Endothelial cell of umbilical vein (primary cell): ENCODE measurements around the gene GNL2. TPM values are rescaled to one million over a fixed set of nuclear protein-coding genes. Genes with fewer than 3 reads are reported as not detected.
A peak's percentile ranks its signal among the peaks of the same experiment; 100 is the strongest.

Source experiments
- Bru-seq: library from RNA; stranded (reverse); fragments of 400-500 nt; gene quantifications from one replicate; lab custom pipeline; 2021; lab: Mats Ljungman, UMichigan
- BruChase-seq, 2 experiments: library from RNA; stranded (reverse); fragments of 400-500 nt; gene quantifications; one replicate each; lab custom pipeline; 2021; lab: Mats Ljungman, UMichigan
- BruUV-seq: library from RNA; stranded (reverse); fragments of 400-500 nt; replicated peaks from 2 replicates; lab custom pipeline; 2021; lab: Mats Ljungman, UMichigan
- CTCF ChIA-PET: fragments of 300-600, 350-600 bp; sonication (Branson Sonifier 250); formaldehyde crosslinking; loops from one replicate; lab custom pipeline; 2021; ENCODE audit warnings: antibody characterized with exemption, inconsistent platforms; lab: Charles Lee
- POLR2A ChIA-PET: fragments of 300-600, 350-600 bp; sonication (Branson Sonifier 250); formaldehyde crosslinking; loops from one replicate; lab custom pipeline; 2021; ENCODE audit warnings: antibody characterized with exemption, inconsistent platforms; lab: Charles Lee
- DNase-seq: peaks from one replicate; pipeline ENCODE4 v3.0.0-alpha.2; 2011; ENCODE audit warnings: low read depth, low spot score
- FAIRE-seq: peaks from 2 replicates; lab custom pipeline; 2011; peaks lifted over from hg19 to GRCh38; lab: Jason Lieb, UNC
- H2AFZ ChIP-seq: 2 replicates; pipeline ENCODE4 v1.6.0; 2012; ENCODE audit warnings: low read depth, low read length, control low read depth, inconsistent platforms
- H3K27ac ChIP-seq: 2 replicates; pipeline ENCODE4 v1.5.1; 2011; ENCODE audit warnings: low read depth, mild to moderate bottlenecking, control low read depth, low read length, moderate library complexity; ENCODE audit not compliant: insufficient read depth
- H3K27me3 ChIP-seq, 2 experiments: 2 replicates each; pipeline versions ENCODE4 v1.6.0 to v1.6.1; 2011; ENCODE audit warnings: low read length in 2 of 2, mixed read lengths in 1 of 2; ENCODE audit not compliant: control insufficient read depth in 2 of 2, insufficient read depth in 2 of 2
- H3K36me3 ChIP-seq, 2 experiments: 2 replicates in 1 of 2; 3 replicates in 1 of 2; pipeline ENCODE4 v1.5.1; 2011; ENCODE audit warnings: low read length in 2 of 2, mild to moderate bottlenecking in 1 of 2, moderate library complexity in 1 of 2; ENCODE audit not compliant: control insufficient read depth in 2 of 2, insufficient read depth in 2 of 2; ENCODE audit errors: extremely low read depth in 1 of 2
- H3K4me1 ChIP-seq: 3 replicates; pipeline ENCODE4 v1.5.1; 2011; ENCODE audit warnings: mild to moderate bottlenecking, low read length; ENCODE audit not compliant: control insufficient read depth, insufficient read depth; ENCODE audit errors: extremely low read depth
- H3K4me2 ChIP-seq: 2 replicates; pipeline ENCODE4 v1.6.1; 2011; ENCODE audit warnings: low read length, control low read depth, mixed read lengths; ENCODE audit not compliant: insufficient read depth
- H3K4me3 ChIP-seq, 3 experiments: fragments of 200-600 bp in 1 of 3; sonication (generic), shearing (Covaris generic) in 1 of 3; replicated peaks in 1 of 3; 2 replicates each; pipeline ENCODE4 v1.5.1; 2011 to 2016; ENCODE audit warnings: control low read depth in 3 of 3, low read length in 3 of 3, mild to moderate bottlenecking in 2 of 3, inconsistent platforms in 1 of 3, low read depth in 1 of 3, moderate library complexity in 1 of 3; ENCODE audit not compliant: insufficient read depth in 1 of 3
- H3K79me2 ChIP-seq: 2 replicates; pipeline ENCODE4 v1.6.0; 2012; ENCODE audit warnings: low read length, inconsistent platforms; ENCODE audit not compliant: control insufficient read depth, insufficient read depth
- H3K9ac ChIP-seq: replicated peaks from 2 replicates; pipeline ENCODE3; 2011; ENCODE audit warnings: low read length, control low read depth; ENCODE audit not compliant: insufficient read depth; ENCODE audit errors: extremely low read depth
- H3K9me1 ChIP-seq: replicated peaks from 3 replicates; pipeline ENCODE4 v1.6.0; 2011; ENCODE audit warnings: mild to moderate bottlenecking, low read length; ENCODE audit not compliant: control insufficient read depth, insufficient read depth; ENCODE audit errors: extremely low read depth
- H3K9me3 ChIP-seq: replicated peaks from 2 replicates; pipeline ENCODE4 v1.5.1; 2012; ENCODE audit warnings: low read length, inconsistent platforms; ENCODE audit not compliant: control insufficient read depth, insufficient read depth
- H4K20me1 ChIP-seq: replicated peaks from 2 replicates; pipeline ENCODE3; 2011; ENCODE audit warnings: mild to moderate bottlenecking, low read length; ENCODE audit not compliant: control insufficient read depth, insufficient read depth; ENCODE audit errors: extremely low read depth
- EZH2 ChIP-seq: IDR thresholded peaks from 2 replicates; pipeline ENCODE4 v1.6.1; 2012; ENCODE audit warnings: borderline replicate concordance, low read depth, mild to moderate bottlenecking, moderate library complexity, low read length, inconsistent platforms; ENCODE audit not compliant: severe bottlenecking
- FOS ChIP-seq: IDR thresholded peaks from 2 replicates; pipeline ENCODE4 v1.6.1; 2011; ENCODE audit warnings: mild to moderate bottlenecking, low read length, moderate library complexity, borderline replicate concordance; ENCODE audit not compliant: insufficient read depth
- GATA2 ChIP-seq: IDR thresholded peaks from 2 replicates; pipeline ENCODE4 v1.7.0; 2011; ENCODE audit warnings: low read depth, mild to moderate bottlenecking, moderate library complexity, mixed read lengths, low read length; ENCODE audit not compliant: insufficient read length, insufficient read depth
- JUN ChIP-seq: IDR thresholded peaks from 2 replicates; pipeline ENCODE4 v1.6.1; 2011; ENCODE audit warnings: borderline replicate concordance, low read depth; ENCODE audit not compliant: insufficient read length, insufficient read depth
- MYC ChIP-seq: IDR thresholded peaks from one replicate; pipeline ENCODE4 v1.6.1; 2011; ENCODE audit warnings: mild to moderate bottlenecking, low read depth, low read length
- POLR2A ChIP-seq: IDR thresholded peaks from 2 replicates; pipeline ENCODE4 v1.6.1; 2012; ENCODE audit warnings: low read depth, mild to moderate bottlenecking, control low read depth, low read length
- POLR2AphosphoS5 ChIP-seq: IDR thresholded peaks from 2 replicates; pipeline ENCODE4 v1.6.1; 2012; ENCODE audit warnings: low read depth, mild to moderate bottlenecking, control low read depth, low read length, moderate library complexity; ENCODE audit not compliant: insufficient read depth
- dilution Hi-C: fragments of 300-500 bp; cut with MboI; formaldehyde crosslinking; loops from one replicate; pipeline ENCODE4 v1.15.0; 2019; ENCODE audit warnings: low sequenced_read_pairs; ENCODE audit not compliant: extremely low pct_ligation_motif_present
- intact Hi-C: fragments of 100-400 bp; cut with micrococcal nuclease; formaldehyde crosslinking; loops from one replicate; pipeline ENCODE4 v1.10.0; 2022
- long read RNA-seq: library from polyadenylated mRNA; stranded (forward); transcript quantifications from one replicate; pipeline ENCODE4 v2.0.0, GENCODE V29; 2021
- polyA minus RNA-seq, 3 experiments: library from RNA; depleted of rRNA, polyadenylated mRNA; stranded (reverse); fragments of >200 nt; gene quantifications; 1 replicate in 1 of 3; 2 replicates in 2 of 3; pipeline ENCODE4 v1.2.3, GENCODE V29; 2011
- polyA plus RNA-seq, 4 experiments: library from polyadenylated mRNA; depleted of rRNA in 3 of 4; stranded (reverse) in 3 of 4; unstranded in 1 of 4; fragments of >200 nt; gene quantifications; 2 replicates each; pipeline versions ENCODE4 v1.2.1 to v1.2.3, GENCODE V29; 2011 to 2012; ENCODE audit warnings: missing spikeins in 1 of 4
- total RNA-seq: library from RNA; stranded (reverse); gene quantifications from 2 replicates; pipeline ENCODE4 v1.2.3, GENCODE V29; 2021
- TF ChIP-seq, protein P1 (sequence below), 2 donors: IDR thresholded peaks; 1 replicate in 1 of 2; 2 replicates in 1 of 2; pipeline ENCODE4 v1.5.1; 2011; ENCODE audit warnings: low read length in 2 of 2, mild to moderate bottlenecking in 2 of 2, moderate library complexity in 2 of 2, control low read depth in 1 of 2, inconsistent platforms in 1 of 2, low read depth in 1 of 2; ENCODE audit not compliant: insufficient read depth in 1 of 2; ENCODE audit errors: extremely low read depth in 1 of 2
- TF ChIP-seq, protein P2 (sequence below): IDR thresholded peaks from 2 replicates; pipeline ENCODE4 v1.6.1; 2011; ENCODE audit not compliant: insufficient read depth, insufficient read length

GNL2 gene
- total RNA-seq (55.5 and 57.1 TPM in 2 replicates), polyA plus RNA-seq (14.2 and 18.0 TPM in 2 replicates), polyA minus RNA-seq (50.5 and 69.3 TPM in 2 replicates), Bru-seq, nascent RNA (percentile 86 among the genes with signal in this experiment), BruChase-seq, experiment 1, labeled RNA remaining after a 6-hour chase (percentile 86 among the genes with signal in this experiment), BruChase-seq, experiment 2, labeled RNA remaining after a 2-hour chase (percentile 83 among the genes with signal in this experiment)
- 30.0 and 31.6 TPM in 2 replicates for polyA plus RNA-seq (2011; cell fraction: cytosol; rRNA removed)
- 67.4 and 82.8 TPM in 2 replicates for polyA plus RNA-seq (2011; cell fraction: nucleus; rRNA removed)
- polyA plus RNA-seq (2012), result 54.8 and 72.2 TPM in 2 replicates
- polyA minus RNA-seq (2011; cell fraction: cytosol; rRNA and poly(A)+ RNA removed), result 49.2 TPM
- 103 and 110 TPM in 2 replicates for polyA minus RNA-seq (2011; cell fraction: nucleus; rRNA and poly(A)+ RNA removed)
- long read RNA-seq, transcript GNL2-201 (16 exons, 2,334 nt), result major isoform, 107 of 131 reads
- long read RNA-seq, partial matches to known transcripts, result 3 of 131 reads
- long read RNA-seq, other reads (novel, unspliced or antisense), result 14 of 131 reads

DNA sequence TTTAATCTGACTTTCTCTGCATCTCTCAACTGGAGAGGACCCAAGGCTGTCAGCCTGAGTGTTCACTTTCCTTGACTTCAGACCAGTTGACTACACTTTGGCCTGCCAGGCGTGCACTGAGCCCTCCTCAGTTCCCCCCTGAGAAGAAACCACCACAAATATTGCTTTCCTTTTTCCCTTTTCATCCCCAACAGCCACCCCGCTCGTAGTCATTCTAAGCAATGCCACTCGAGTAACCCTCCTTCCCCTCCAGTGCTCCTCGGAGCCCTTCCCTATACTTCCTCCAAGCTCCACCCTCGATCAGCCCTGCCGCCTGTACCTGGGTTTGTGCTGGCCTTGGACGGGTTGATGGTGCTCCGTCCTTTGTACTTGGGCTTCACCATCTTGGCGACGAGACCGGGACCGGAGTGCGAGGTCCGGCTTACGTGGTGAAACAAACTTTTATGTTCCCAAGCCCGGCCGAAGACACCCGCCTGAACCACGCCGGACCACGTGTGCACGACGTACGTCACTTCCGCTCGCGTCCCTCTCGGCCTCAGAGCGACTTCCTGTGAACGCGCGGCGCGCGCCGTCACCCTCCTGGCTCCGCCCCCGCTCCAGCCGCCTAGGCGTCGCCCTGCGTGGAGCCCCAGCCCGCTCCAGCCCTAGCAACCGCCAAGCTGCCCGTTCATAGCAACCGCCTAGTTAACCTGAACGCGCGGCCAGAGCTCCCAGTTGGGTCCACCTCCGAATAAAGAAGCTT, at the start of gene GNL2:
TSS of gene GNL2 (minus strand) at position 498 of the 742 bp plus-strand sequence. CDS start at position 383, 115 bp downstream.
- CTCF ChIA-PET, result interaction anchor here (0.9 to 2.2 kb wide), 4 partner anchors 19 to 95 kb away, joined by 3 to 5 read pairs (median 4); a partner anchor contains a TSS
- TF ChIP-seq EZH2 (no peak), POLR2A (peak; percentile 87), GATA2 (no peak), MYC (peak; percentile 96), JUN (no peak), FOS (no peak), POLR2AphosphoS5 (peak; percentile 84)
- TF ChIP-seq, protein P1, sequence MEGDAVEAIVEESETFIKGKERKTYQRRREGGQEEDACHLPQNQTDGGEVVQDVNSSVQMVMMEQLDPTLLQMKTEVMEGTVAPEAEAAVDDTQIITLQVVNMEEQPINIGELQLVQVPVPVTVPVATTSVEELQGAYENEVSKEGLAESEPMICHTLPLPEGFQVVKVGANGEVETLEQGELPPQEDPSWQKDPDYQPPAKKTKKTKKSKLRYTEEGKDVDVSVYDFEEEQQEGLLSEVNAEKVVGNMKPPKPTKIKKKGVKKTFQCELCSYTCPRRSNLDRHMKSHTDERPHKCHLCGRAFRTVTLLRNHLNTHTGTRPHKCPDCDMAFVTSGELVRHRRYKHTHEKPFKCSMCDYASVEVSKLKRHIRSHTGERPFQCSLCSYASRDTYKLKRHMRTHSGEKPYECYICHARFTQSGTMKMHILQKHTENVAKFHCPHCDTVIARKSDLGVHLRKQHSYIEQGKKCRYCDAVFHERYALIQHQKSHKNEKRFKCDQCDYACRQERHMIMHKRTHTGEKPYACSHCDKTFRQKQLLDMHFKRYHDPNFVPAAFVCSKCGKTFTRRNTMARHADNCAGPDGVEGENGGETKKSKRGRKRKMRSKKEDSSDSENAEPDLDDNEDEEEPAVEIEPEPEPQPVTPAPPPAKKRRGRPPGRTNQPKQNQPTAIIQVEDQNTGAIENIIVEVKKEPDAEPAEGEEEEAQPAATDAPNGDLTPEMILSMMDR (IDR thresholded peaks at IDR 0.05; ENCODE audit: extremely low read depth in 1 of 2, insufficient read depth in 1 of 2, low read depth in 1 of 2, low read length in 2 of 2), result no peak
- TF ChIP-seq, protein P2, sequence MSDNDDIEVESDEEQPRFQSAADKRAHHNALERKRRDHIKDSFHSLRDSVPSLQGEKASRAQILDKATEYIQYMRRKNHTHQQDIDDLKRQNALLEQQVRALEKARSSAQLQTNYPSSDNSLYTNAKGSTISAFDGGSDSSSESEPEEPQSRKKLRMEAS, result peak; percentile 99
- intact Hi-C loops, result loop anchor here (1.0 to 10.0 kb wide), 6 partner anchors 19 to 399 kb away; partner anchors contain the start of genes MEAF6 and SF3A3

More for the DNA sequence above, at the start of gene GNL2:
- Histone ChIP-seq H3K27me3 (peaks cover 0 to 6% of the 10 kb centered on the region in 2 experiments), H3K27ac (peak within 1 kb of the TSS; percentile 76), H3K9me1 (no peaks in the 10 kb centered on the region), H3K4me1 (peaks cover 17% of the 10 kb centered on the region), H2AFZ (peak within 1 kb of the TSS; percentile 94), H3K4me3 (peak within 1 kb of the TSS; percentile 54 to 89 (median 75)), H3K9me3 (no peaks in the 10 kb centered on the region), H3K4me2 (peak within 1 kb of the TSS; percentile 89), H4K20me1 (no peaks in the 10 kb centered on the region), H3K79me2 (peaks cover 37% of the 10 kb centered on the region), H3K9ac (peak within 1 kb of the TSS; percentile 83), H3K36me3 (peaks cover 7 to 8% of the 10 kb centered on the region in 2 experiments)
- DNase-seq (peak; percentile 97), FAIRE-seq (peak; percentile 96)
- POLR2A ChIA-PET, result interaction anchor here (1.4 kb wide), 1 partner anchor 95 kb away, joined by 5 read pairs; a partner anchor contains a TSS
- dilution Hi-C loops, result no loop called here
- no TSS peak for BruUV-seq
